ENCODE measurements around the gene MYH9. TPM values are rescaled to one million over a fixed set of nuclear protein-coding genes. Genes with fewer than 3 reads are reported as not detected.

The MYH9 gene
- total and polyA plus RNA-seq, 2 experiments from 2014 or later = 58.4 to 233 TPM

DNA sequence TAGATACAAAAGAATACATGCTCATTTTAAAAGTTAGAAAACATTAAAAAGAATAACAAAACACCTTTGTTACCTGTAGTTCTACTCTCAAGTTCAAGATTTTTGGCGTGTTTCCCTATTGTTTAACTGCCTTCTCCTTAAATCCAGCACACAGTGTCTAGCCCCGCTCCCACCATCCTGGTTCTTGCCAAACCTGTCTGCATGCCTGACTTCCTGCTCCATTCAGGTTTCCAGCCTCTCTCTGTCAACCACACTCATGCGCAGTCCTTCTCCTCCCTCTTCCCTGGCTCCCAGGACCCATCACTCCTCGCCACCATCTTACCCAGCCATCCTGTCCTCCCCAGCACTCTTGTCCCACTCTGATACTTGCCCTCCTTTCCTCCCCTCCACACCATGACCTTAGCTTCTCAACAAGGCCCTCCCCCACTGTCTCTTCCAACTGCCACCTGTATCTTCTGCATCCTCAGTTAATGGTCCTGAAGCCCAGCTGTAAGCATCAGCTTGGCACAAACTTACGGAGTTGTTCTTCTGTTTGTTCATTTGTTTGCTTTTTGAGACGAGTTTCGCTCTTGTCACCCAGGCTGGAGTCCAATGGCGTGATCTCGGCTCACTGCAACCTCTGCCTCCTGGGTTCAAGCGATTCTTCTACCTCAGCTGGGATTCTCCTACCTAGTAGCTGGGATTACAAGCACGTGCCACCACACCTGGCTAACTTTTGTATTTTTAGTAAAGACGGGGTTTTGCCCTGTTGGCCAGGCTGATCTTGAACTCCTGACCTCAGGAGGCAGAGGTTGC, 7.5 kb upstream of the MYH9 start (continued):
- TF ChIP-seq, protein P1, sequence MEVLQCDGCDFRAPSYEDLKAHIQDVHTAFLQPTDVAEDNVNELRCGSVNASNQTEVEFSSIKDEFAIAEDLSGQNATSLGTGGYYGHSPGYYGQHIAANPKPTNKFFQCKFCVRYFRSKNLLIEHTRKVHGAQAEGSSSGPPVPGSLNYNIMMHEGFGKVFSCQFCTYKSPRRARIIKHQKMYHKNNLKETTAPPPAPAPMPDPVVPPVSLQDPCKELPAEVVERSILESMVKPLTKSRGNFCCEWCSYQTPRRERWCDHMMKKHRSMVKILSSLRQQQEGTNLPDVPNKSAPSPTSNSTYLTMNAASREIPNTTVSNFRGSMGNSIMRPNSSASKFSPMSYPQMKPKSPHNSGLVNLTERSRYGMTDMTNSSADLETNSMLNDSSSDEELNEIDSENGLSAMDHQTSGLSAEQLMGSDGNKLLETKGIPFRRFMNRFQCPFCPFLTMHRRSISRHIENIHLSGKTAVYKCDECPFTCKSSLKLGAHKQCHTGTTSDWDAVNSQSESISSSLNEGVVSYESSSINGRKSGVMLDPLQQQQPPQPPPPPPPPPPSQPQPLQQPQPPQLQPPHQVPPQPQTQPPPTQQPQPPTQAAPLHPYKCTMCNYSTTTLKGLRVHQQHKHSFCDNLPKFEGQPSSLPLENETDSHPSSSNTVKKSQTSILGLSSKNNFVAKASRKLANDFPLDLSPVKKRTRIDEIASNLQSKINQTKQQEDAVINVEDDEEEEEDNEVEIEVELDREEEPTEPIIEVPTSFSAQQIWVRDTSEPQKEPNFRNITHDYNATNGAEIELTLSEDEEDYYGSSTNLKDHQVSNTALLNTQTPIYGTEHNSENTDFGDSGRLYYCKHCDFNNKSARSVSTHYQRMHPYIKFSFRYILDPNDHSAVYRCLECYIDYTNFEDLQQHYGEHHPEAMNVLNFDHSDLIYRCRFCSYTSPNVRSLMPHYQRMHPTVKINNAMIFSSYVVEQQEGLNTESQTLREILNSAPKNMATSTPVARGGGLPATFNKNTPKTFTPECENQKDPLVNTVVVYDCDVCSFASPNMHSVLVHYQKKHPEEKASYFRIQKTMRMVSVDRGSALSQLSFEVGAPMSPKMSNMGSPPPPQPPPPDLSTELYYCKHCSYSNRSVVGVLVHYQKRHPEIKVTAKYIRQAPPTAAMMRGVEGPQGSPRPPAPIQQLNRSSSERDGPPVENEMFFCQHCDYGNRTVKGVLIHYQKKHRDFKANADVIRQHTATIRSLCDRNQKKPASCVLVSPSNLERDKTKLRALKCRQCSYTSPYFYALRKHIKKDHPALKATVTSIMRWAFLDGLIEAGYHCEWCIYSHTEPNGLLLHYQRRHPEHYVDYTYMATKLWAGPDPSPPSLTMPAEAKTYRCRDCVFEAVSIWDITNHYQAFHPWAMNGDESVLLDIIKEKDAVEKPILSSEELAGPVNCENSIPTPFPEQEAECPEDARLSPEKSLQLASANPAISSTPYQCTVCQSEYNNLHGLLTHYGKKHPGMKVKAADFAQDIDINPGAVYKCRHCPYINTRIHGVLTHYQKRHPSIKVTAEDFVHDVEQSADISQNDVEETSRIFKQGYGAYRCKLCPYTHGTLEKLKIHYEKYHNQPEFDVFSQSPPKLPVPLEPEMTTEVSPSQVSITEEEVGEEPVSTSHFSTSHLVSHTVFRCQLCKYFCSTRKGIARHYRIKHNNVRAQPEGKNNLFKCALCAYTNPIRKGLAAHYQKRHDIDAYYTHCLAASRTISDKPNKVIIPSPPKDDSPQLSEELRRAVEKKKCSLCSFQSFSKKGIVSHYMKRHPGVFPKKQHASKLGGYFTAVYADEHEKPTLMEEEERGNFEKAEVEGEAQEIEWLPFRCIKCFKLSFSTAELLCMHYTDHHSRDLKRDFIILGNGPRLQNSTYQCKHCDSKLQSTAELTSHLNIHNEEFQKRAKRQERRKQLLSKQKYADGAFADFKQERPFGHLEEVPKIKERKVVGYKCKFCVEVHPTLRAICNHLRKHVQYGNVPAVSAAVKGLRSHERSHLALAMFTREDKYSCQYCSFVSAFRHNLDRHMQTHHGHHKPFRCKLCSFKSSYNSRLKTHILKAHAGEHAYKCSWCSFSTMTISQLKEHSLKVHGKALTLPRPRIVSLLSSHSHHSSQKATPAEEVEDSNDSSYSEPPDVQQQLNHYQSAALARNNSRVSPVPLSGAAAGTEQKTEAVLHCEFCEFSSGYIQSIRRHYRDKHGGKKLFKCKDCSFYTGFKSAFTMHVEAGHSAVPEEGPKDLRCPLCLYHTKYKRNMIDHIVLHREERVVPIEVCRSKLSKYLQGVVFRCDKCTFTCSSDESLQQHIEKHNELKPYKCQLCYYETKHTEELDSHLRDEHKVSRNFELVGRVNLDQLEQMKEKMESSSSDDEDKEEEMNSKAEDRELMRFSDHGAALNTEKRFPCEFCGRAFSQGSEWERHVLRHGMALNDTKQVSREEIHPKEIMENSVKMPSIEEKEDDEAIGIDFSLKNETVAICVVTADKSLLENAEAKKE (CRISPR knock-in tag; IDR thresholded peaks at IDR 0.05) = no peak
- TF ChIP-seq ZNF331 (CRISPR knock-in tag; IDR thresholded peaks at IDR 0.05; ENCODE audit: low read depth) (no peak), STAT1 (IDR thresholded peaks at IDR 0.05; ENCODE audit: unreplicated experiment) (no peak), EZH2 (IDR thresholded peaks at IDR 0.05; ENCODE audit: low read depth, unreplicated experiment) (no peak), ZNF114 (CRISPR knock-in tag; IDR thresholded peaks at IDR 0.05) (no peak)
- TF ChIP-seq, protein P2, sequence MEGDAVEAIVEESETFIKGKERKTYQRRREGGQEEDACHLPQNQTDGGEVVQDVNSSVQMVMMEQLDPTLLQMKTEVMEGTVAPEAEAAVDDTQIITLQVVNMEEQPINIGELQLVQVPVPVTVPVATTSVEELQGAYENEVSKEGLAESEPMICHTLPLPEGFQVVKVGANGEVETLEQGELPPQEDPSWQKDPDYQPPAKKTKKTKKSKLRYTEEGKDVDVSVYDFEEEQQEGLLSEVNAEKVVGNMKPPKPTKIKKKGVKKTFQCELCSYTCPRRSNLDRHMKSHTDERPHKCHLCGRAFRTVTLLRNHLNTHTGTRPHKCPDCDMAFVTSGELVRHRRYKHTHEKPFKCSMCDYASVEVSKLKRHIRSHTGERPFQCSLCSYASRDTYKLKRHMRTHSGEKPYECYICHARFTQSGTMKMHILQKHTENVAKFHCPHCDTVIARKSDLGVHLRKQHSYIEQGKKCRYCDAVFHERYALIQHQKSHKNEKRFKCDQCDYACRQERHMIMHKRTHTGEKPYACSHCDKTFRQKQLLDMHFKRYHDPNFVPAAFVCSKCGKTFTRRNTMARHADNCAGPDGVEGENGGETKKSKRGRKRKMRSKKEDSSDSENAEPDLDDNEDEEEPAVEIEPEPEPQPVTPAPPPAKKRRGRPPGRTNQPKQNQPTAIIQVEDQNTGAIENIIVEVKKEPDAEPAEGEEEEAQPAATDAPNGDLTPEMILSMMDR (conservative IDR thresholded peaks at IDR 0.05; ENCODE audit: low read depth in 2 of 2) = no peak

DNA sequence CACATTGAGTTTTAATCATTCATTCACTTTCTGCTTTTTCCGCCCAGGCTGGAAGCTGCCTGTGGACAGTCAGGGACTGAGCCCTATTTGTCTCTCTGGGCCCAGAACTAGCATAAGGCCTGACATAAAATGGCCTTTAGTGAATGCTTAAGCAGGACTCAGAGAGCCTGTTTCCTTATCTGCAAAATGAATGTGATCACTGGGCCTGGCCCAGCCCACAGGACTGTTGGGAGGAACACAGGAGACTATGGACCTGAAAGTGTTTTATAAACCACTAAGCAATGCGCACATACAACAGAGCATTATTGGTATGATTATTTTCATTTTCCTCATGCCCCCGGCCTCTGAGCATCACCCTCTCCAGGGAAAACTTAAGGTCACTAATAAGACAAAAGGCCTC, 3.9 kb upstream of the MYH9 start:
- Histone ChIP-seq H3K27me3 (ENCODE audit: insufficient read depth) (no peaks in the 10 kb centered on the region), H3K9me2 (ENCODE audit: insufficient read depth) (no peaks in the 10 kb centered on the region), H3K27ac (ENCODE audit: low read depth) (no peak overlapping the region), H3K4me3 (no peak overlapping the region), H4K20me1 (replicated peaks; ENCODE audit: insufficient read depth) (no peaks in the 10 kb centered on the region; the same call in 1 of the 2 replicates), H3K4me2 (no peak overlapping the region), H3F3A (replicated peaks; ENCODE audit: low read depth) (no peaks in the 10 kb centered on the region), H3K36me3 (ENCODE audit: insufficient read depth) (no peaks in the 10 kb centered on the region), H2AFZ (no peak overlapping the region), H3K4me1 (ENCODE audit: insufficient read depth) (peaks cover 5% of the 10 kb centered on the region; the same call in 1 of the 2 replicates), H3K79me2 (replicated peaks; ENCODE audit: insufficient read depth) (peaks cover 10% of the 10 kb centered on the region)
- Mint-ChIP-seq H3K4me3 (no peak overlapping the region), H3K27me3 (ENCODE audit: insufficient read depth, low read depth, poor library complexity) (peaks cover 8% of the 10 kb centered on the region), H3K4me1 (peaks cover 16% of the 10 kb centered on the region), H3K36me3 (ENCODE audit: low read depth) (peaks cover 3% of the 10 kb centered on the region; the same call in 1 of the 3 replicates), H3K9me3 (peaks cover 3% of the 10 kb centered on the region; the same call in 1 of the 3 replicates), H3K27ac (no peak overlapping the region)
- no peak for DNase-seq (ENCODE audit: low spot score)
- ATAC-seq = no peak
- TF ChIP-seq STAT1 (IDR thresholded peaks at IDR 0.05; ENCODE audit: unreplicated experiment) (no peak), POLR2AphosphoS5 (IDR thresholded peaks at IDR 0.05; ENCODE audit: low read depth) (no peak), ETS1 (IDR thresholded peaks at IDR 0.05) (no peak), ZNF114 (CRISPR knock-in tag; IDR thresholded peaks at IDR 0.05) (no peak)
- TF ChIP-seq, protein P2 (conservative IDR thresholded peaks at IDR 0.05; ENCODE audit: low read depth in 2 of 2) = no peak
